GM06990 (cell line): ENCODE measurements around the gene CORO2B.

Source experiments
- DNase-seq: peaks from one replicate; pipeline ENCODE4 v3.0.0-alpha.2; 2011; ENCODE audit not compliant: insufficient read length; ENCODE audit errors: extremely low read depth
- H3K27me3 ChIP-seq: replicated peaks from 2 replicates; pipeline ENCODE4 v1.6.0; 2011; ENCODE audit warnings: low read length; ENCODE audit not compliant: control insufficient read depth, insufficient read depth
- H3K36me3 ChIP-seq: 2 replicates; pipeline ENCODE4 v1.5.1; 2011; ENCODE audit warnings: low read length; ENCODE audit not compliant: control insufficient read depth, insufficient read depth
- H3K4me3 ChIP-seq: replicated peaks from 2 replicates; pipeline ENCODE4 v1.5.1; 2011; ENCODE audit warnings: low read depth, mild to moderate bottlenecking, control low read depth, low read length
- TF ChIP-seq, protein P1 (sequence below): IDR thresholded peaks from 2 replicates; pipeline ENCODE4 v1.5.1; 2011; ENCODE audit warnings: low read length, control low read depth, mild to moderate bottlenecking, inconsistent platforms; ENCODE audit not compliant: insufficient read depth, poor library complexity, severe bottlenecking

The CORO2B gene

GRCh38 chr15:68653031-68653635 is 74.3 kb downstream of the CORO2B start:
- no peak for DNase-seq
- TF ChIP-seq, protein P1, sequence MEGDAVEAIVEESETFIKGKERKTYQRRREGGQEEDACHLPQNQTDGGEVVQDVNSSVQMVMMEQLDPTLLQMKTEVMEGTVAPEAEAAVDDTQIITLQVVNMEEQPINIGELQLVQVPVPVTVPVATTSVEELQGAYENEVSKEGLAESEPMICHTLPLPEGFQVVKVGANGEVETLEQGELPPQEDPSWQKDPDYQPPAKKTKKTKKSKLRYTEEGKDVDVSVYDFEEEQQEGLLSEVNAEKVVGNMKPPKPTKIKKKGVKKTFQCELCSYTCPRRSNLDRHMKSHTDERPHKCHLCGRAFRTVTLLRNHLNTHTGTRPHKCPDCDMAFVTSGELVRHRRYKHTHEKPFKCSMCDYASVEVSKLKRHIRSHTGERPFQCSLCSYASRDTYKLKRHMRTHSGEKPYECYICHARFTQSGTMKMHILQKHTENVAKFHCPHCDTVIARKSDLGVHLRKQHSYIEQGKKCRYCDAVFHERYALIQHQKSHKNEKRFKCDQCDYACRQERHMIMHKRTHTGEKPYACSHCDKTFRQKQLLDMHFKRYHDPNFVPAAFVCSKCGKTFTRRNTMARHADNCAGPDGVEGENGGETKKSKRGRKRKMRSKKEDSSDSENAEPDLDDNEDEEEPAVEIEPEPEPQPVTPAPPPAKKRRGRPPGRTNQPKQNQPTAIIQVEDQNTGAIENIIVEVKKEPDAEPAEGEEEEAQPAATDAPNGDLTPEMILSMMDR, result no peak
- Histone ChIP-seq H3K36me3 (no peaks in the 10 kb centered on the region), H3K27me3 (no peaks in the 10 kb centered on the region; the same call in none of the 2 replicates), H3K4me3 (no peak overlapping the region)

DNA sequence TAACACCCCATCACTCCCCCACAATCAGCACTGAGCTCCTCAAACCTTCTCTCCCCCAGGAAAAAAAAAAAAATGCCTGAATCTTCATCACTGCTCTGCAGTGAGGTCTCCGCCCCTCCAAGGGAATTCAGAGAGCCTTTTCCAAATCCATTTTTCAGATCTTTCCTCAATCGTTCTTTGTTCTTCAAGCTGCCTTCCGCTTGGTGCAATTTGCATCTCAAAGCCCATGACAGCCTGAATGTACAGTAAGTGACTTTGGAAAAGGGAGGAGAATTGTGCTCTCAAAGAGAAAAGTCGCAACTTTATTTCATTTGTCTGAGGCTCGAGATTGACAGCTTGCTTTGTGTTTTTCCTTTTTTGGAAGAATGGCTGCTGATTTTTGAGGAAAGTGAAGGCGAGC is 75.0 kb downstream of the CORO2B start:
- TF ChIP-seq, protein P1, result no peak
- Histone ChIP-seq H3K4me3 (no peak overlapping the region), H3K27me3 (no peaks in the 10 kb centered on the region; the same call in none of the 2 replicates), H3K36me3 (no peaks in the 10 kb centered on the region)
- no peak for DNase-seq

DNA sequence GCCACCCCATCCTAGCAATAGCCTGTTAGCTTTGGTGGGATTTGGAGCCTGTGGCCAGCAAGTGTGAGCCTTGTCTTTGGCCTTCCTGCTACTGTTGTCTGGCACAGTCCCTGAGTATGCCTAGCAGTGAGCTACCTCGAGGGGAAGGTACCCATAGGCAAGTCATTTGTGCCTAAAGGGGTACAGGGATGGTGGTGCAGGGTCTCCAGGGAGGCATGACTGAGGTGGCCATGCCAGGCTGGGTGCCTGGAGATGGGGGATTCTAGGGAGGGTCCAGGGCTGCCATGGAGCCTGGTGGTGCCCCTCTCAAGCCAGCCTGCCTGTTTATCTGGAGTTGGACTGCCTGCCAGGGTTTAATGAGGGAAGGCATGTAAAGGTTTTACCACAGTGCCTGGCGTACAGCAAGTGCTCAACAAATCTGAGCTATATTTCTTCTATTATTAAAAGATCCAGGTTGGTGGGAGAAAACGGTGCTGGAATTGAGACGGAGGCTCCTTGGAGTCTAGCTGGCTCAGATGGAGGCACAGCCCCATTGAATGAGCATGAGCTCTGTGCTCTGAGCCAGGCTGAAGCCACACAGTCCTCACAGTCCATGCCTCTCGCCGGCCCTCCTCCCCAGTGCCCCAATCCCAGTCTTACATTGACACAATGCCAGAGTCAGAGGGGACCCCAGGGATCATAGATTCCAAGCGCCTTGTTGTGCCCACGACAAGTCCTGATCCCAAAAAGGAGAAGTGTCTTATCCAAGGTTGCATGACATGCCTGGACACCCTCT is 76.2 kb downstream of the CORO2B start:
- TF ChIP-seq, protein P1, result no peak
- Histone ChIP-seq H3K27me3 (no peaks in the 10 kb centered on the region; the same call in none of the 2 replicates), H3K36me3 (no peaks in the 10 kb centered on the region), H3K4me3 (no peak overlapping the region)
- DNase-seq, result no peak

GRCh38 chr15:68655686-68656437 is 77.1 kb downstream of the CORO2B start:
- no peak for DNase-seq
- H3K4me3 ChIP-seq, result no peak overlapping the region
- H3K27me3 ChIP-seq, result no peaks in the 10 kb centered on the region; the same call in none of the 2 replicates
- TF ChIP-seq, protein P1, result no peak
- H3K36me3 ChIP-seq, result no peaks in the 10 kb centered on the region

DNA sequence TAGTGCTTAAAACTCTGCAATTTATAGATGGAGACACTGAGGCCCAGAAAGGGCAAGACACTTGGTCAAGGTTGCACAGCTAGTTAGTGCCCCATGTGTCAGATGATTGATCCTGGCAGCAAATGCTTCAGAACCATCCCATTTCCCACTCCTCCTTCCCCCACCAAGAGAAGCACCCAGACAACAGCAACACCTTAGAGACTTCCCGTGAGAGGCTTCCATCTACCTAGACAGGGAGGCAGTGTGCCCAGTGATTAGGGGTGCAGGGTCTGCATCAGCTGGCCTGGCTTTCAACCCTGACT is 77.6 kb downstream of the CORO2B start:
- TF ChIP-seq, protein P1, result no peak
- Histone ChIP-seq H3K4me3 (no peak overlapping the region), H3K36me3 (no peaks in the 10 kb centered on the region), H3K27me3 (no peaks in the 10 kb centered on the region; the same call in none of the 2 replicates)
- no peak for DNase-seq
